ENCODE measurements around the gene KLF9.
"Not testable (repeated sequence)": the region's sequence is repeated elsewhere in the genome, so short reads cannot be mapped to it uniquely, and the experiment has no call there.

The KLF9 gene

DNA sequence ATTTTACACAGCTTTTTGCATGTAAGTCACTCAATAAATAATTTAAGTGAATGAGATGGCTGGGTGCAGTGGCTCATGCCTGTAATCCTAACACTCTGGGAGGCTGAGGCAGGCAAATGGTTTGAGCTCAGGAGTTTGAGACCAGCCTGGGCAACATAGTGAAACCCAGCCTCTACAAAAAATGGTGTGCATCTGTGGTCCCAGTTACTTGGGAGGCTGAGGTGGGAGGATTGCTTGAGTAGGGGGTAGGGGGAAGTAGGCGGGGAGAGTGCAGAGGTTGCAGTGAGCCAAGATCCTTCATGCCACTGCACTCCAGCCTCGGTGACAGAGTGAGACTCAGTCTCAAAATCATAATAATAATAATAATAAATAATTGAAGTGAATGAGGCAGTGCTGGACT, 10.2 kb downstream of the KLF9 start:
- TF ChIP-seq CTCF (IDR thresholded peaks at IDR 0.05; ENCODE audit: insufficient read depth, low read length, missing control alignments): no peak
- ChIA-PET POLR2A (interaction anchor here (1.0 kb wide), 1 partner anchor 205 kb away, joined by 4 read pairs; no protein-coding TSS in a partner anchor), CTCF (interaction anchor here (1.1 to 2.8 kb wide), 4 partner anchors 13 to 198 kb away, joined by 4 to 13 read pairs (median 6); no protein-coding TSS in a partner anchor)
- no peak for DNase-seq (ENCODE audit: low read depth, low spot score)
- no peak overlapping the region for H3K4me3 ChIP-seq (ENCODE audit: low read depth, low read length)

GRCh38 chr9:70403618-70404025, 10.8 kb downstream of the KLF9 start:
- no peak overlapping the region for H3K4me3 ChIP-seq (ENCODE audit: low read depth, low read length)
- POLR2A ChIA-PET: interaction anchor here (1.0 kb wide), 1 partner anchor 206 kb away, joined by 4 read pairs; no protein-coding TSS in a partner anchor
- no peak for DNase-seq (ENCODE audit: low read depth, low spot score)
- TF ChIP-seq CTCF (IDR thresholded peaks at IDR 0.05; ENCODE audit: insufficient read depth, low read length, missing control alignments): no peak
- CTCF ChIA-PET: interaction anchor here (1.0 to 2.8 kb wide), 5 partner anchors 10 to 199 kb away, joined by 4 to 13 read pairs (median 5); no protein-coding TSS in a partner anchor

DNA sequence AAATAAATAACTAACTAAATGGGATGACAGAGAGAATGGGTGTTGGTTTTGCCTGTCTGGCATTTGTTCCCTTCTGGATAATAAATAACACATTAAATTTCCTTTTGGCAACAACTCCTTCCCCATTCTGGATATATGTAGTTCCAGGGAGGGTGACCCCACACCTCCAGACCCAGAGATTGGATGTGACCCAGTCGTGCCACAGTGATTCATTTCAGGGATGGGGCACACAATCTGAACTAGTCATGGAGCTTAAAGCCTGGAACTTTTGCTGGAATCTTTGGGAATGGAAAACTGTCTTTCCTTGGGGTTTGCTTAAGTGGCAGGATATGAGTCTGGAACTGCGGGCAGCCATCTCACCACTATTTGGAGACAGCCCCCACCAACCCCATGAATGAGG, 11.3 kb downstream of the KLF9 start:
- TF ChIP-seq CTCF (IDR thresholded peaks at IDR 0.05; ENCODE audit: insufficient read depth, low read length, missing control alignments): no peak
- ChIA-PET POLR2A (no interaction called here), CTCF (interaction anchor here (1.0 to 2.8 kb wide), 5 partner anchors 10 to 199 kb away, joined by 3 to 13 read pairs (median 5); no protein-coding TSS in a partner anchor)
- no peak for DNase-seq (ENCODE audit: low read depth, low spot score)
- no peak overlapping the region for H3K4me3 ChIP-seq (ENCODE audit: low read depth, low read length)

- CTCF ChIA-PET: interaction anchor here (1.2 to 1.4 kb wide), 2 partner anchors 10 to 176 kb away, joined by 3 to 5 read pairs; no protein-coding TSS in a partner anchor
- no peak overlapping the region for H3K4me3 ChIP-seq (ENCODE audit: low read depth, low read length)
Measured at GRCh38 chr9:70402213-70402612, 12.2 kb downstream of the KLF9 start.

GRCh38 chr9:70401241-70401640, 13.2 kb downstream of the KLF9 start:
- CTCF ChIA-PET: interaction anchor here (0.9 kb wide), 1 partner anchor 61 kb away, joined by 3 read pairs; no protein-coding TSS in a partner anchor
- H3K4me3 ChIP-seq (ENCODE audit: low read depth, low read length); POLR2A ChIA-PET; DNase-seq (ENCODE audit: low read depth, low spot score): not testable (repeated sequence)

More at GRCh38 chr9:70402213-70402612, 12.2 kb downstream of the KLF9 start:
- POLR2A ChIA-PET: no interaction called here
- TF ChIP-seq CTCF (IDR thresholded peaks at IDR 0.05; ENCODE audit: insufficient read depth, low read length, missing control alignments): no peak
- DNase-seq (ENCODE audit: low read depth, low spot score): no peak

- ChIA-PET POLR2A (no interaction called here), CTCF (interaction anchor here (2.0 to 2.3 kb wide), 2 partner anchors 10 to 202 kb away, joined by 9 read pairs; no protein-coding TSS in a partner anchor)
- H3K4me3 ChIP-seq (ENCODE audit: low read depth, low read length): no peak overlapping the region
- DNase-seq (ENCODE audit: low read depth, low spot score): no peak
- no peak for TF ChIP-seq CTCF (IDR thresholded peaks at IDR 0.05; ENCODE audit: insufficient read depth, low read length, missing control alignments)
Measured at GRCh38 chr9:70400107-70400892, 14.2 kb downstream of the KLF9 start.
